ENCODE results near the gene CHRNA5.
"Not testable (repeated sequence)": the region's sequence is repeated elsewhere in the genome, so short reads cannot be mapped to it uniquely, and the experiment has no call there.

CHRNA5 gene

GRCh38 chr15:78565951-78566774 is 843 bp downstream of the CHRNA5 start:
- peak in 2 of 3 donors; percentile 4 to 11 for DNase-seq

GRCh38 chr15:78567531-78567930 is 2.2 kb downstream of the CHRNA5 start:
- no peak for DNase-seq

GRCh38 chr15:78570710-78571109 is 5.4 kb downstream of the CHRNA5 start:
- no peak for DNase-seq

GRCh38 chr15:78571382-78571781 is 6.1 kb downstream of the CHRNA5 start:
- DNase-seq: no peak

GRCh38 chr15:78573416-78573815 is 8.1 kb downstream of the CHRNA5 start:
- no peak for DNase-seq

GRCh38 chr15:78574944-78575343 is 9.6 kb downstream of the CHRNA5 start:
- no peak for DNase-seq

GRCh38 chr15:78597583-78597982 is 32.3 kb downstream of the CHRNA5 start:
- no peak for DNase-seq

GRCh38 chr15:78598348-78598747 is 33.0 kb downstream of the CHRNA5 start:
- DNase-seq: no peak

- no peak for DNase-seq
Observed at GRCh38 chr15:78599189-78599588, 33.9 kb downstream of the CHRNA5 start.

- DNase-seq: no peak
Observed at GRCh38 chr15:78603467-78603866, 38.1 kb downstream of the CHRNA5 start.

- no peak for DNase-seq
Observed at GRCh38 chr15:78604420-78604819, 39.1 kb downstream of the CHRNA5 start.

GRCh38 chr15:78605201-78605600 is 39.9 kb downstream of the CHRNA5 start:
- DNase-seq: no peak

- no peak for DNase-seq
Observed at GRCh38 chr15:78605680-78606079, 40.4 kb downstream of the CHRNA5 start.

GRCh38 chr15:78609551-78609950 is 44.2 kb downstream of the CHRNA5 start:
- not testable (repeated sequence) for DNase-seq

- DNase-seq: no peak
Observed at GRCh38 chr15:78614021-78614420, 48.7 kb downstream of the CHRNA5 start.

GRCh38 chr15:78615151-78615589 is 49.9 kb downstream of the CHRNA5 start:
- DNase-seq: no peak

GRCh38 chr15:78616506-78616905 is 51.2 kb downstream of the CHRNA5 start:
- no peak for DNase-seq

- peak; percentile 48 to 64 (median 56) for DNase-seq
Observed at GRCh38 chr15:78617076-78617475, 51.8 kb downstream of the CHRNA5 start.

- no peak for DNase-seq
Observed at GRCh38 chr15:78617516-78617915, 52.2 kb downstream of the CHRNA5 start.

GRCh38 chr15:78618064-78618463 is 52.7 kb downstream of the CHRNA5 start:
- DNase-seq: no peak

- DNase-seq: peak; percentile 90 to 95 (median 92)
Observed at GRCh38 chr15:78618490-78618934, 53.2 kb downstream of the CHRNA5 start.

GRCh38 chr15:78619022-78619950 is 54.0 kb downstream of the CHRNA5 start:
- no peak for DNase-seq

- no peak for DNase-seq
Observed at GRCh38 chr15:78620021-78620526, 54.8 kb downstream of the CHRNA5 start.
